ENCODE measurements around the gene SLC7A1. TPM values are rescaled to one million over a fixed set of nuclear protein-coding genes. Genes with fewer than 3 reads are reported as not detected.

Gene SLC7A1
- total RNA-seq, 4 donors from 2014 or later, result 7.3 to 17.9 (median 10.5) TPM

GRCh38 chr13:29594303-29594709, 1.2 kb downstream of the SLC7A1 start:
- TF ChIP-seq, protein P1, sequence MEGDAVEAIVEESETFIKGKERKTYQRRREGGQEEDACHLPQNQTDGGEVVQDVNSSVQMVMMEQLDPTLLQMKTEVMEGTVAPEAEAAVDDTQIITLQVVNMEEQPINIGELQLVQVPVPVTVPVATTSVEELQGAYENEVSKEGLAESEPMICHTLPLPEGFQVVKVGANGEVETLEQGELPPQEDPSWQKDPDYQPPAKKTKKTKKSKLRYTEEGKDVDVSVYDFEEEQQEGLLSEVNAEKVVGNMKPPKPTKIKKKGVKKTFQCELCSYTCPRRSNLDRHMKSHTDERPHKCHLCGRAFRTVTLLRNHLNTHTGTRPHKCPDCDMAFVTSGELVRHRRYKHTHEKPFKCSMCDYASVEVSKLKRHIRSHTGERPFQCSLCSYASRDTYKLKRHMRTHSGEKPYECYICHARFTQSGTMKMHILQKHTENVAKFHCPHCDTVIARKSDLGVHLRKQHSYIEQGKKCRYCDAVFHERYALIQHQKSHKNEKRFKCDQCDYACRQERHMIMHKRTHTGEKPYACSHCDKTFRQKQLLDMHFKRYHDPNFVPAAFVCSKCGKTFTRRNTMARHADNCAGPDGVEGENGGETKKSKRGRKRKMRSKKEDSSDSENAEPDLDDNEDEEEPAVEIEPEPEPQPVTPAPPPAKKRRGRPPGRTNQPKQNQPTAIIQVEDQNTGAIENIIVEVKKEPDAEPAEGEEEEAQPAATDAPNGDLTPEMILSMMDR (IDR thresholded peaks at IDR 0.05; ENCODE audit: low read depth), result no peak

GRCh38 chr13:29593605-29594297, 1.7 kb downstream of the SLC7A1 start:
- TF ChIP-seq, protein P1 (IDR thresholded peaks at IDR 0.05; ENCODE audit: low read depth), result no peak

- TF ChIP-seq, protein P1 (IDR thresholded peaks at IDR 0.05; ENCODE audit: low read depth), result no peak
These were observed 4.2 kb downstream of the SLC7A1 start for GRCh38 chr13:29591310-29591709.

GRCh38 chr13:29589967-29590366, 5.5 kb downstream of the SLC7A1 start:
- TF ChIP-seq, protein P1 (IDR thresholded peaks at IDR 0.05; ENCODE audit: low read depth), result no peak

GRCh38 chr13:29589234-29589633, 6.3 kb downstream of the SLC7A1 start:
- TF ChIP-seq, protein P1 (IDR thresholded peaks at IDR 0.05; ENCODE audit: low read depth), result no peak

DNA sequence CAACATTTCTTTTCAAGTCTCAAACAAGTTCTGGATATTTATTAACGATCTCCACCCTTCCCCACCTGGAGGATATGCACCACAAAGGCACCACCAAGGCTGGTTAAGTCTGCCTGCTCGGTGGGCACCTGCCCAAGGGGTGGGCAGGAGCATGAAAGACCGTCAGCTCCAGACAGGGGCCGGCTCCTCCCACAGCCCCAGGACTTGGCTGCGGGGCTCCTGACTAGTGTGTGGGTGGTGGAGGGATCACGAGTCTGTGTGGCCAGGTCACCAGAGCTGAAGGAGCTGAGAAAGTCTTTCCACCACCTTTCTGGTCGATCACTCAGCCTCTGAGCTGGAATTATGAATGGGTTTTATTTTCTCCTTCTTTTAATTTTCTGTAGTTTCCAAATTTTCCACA, 7.8 kb downstream of the SLC7A1 start:
- TF ChIP-seq, protein P1 (IDR thresholded peaks at IDR 0.05; ENCODE audit: low read depth), result no peak

- TF ChIP-seq, protein P1 (IDR thresholded peaks at IDR 0.05; ENCODE audit: low read depth), result no peak
These were observed 12.3 kb downstream of the SLC7A1 start for GRCh38 chr13:29583073-29583785.

Measured in subcutaneous adipose tissue (tissue), 4 donors.